ENCODE results near the gene DMRTA2. TPM values are rescaled to one million over a fixed set of nuclear protein-coding genes. Genes with fewer than 3 reads are reported as not detected.

DMRTA2 gene
- total RNA-seq = not detected

DNA sequence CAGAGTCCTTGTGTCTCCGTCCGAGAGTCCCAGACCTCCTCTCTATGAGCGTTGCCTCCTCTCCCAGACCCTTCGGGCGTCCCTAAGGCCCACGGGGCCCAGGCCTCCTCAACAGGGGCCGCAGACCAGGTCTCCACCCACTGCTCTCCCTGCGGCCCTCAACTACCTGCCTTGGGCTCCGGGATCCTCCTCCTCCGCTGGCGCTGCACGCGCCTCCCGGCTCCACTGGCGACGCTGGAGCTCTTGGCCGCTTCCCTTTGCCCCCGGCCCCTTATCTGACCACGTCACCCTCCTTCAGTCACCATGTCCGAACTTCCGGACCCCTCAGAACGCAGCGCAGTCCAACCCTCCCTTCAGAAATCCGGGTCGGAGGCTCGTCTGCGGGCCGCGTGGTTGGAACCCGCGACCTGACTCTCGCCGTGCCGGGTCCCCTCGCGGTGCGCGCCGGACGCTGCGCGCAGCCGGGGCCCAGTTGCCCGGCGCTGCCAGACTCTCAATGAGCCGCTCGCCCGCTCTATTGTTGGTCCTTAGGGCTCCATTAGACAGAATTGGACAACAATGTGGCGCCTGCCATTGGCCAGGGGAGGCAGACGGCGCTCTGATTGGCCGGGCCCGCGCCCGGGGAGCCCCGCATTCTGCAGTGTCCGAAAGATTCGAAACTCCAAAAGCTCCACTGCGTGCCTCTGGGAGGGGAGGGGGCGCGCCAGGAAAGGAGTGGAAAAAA is at the start of gene DMRTA2:
Gene DMRTA2 (minus strand): TSS at position 498 of the 724 bp plus-strand sequence. CDS start 1,907 bp downstream, outside the sequence.
- DNase-seq (ENCODE audit: low spot score) = no peak

- DNase-seq (ENCODE audit: low spot score) = no peak
Measured at GRCh38 chr1:50471967-50472366, 48.7 kb upstream of the DMRTA2 start.

DNA sequence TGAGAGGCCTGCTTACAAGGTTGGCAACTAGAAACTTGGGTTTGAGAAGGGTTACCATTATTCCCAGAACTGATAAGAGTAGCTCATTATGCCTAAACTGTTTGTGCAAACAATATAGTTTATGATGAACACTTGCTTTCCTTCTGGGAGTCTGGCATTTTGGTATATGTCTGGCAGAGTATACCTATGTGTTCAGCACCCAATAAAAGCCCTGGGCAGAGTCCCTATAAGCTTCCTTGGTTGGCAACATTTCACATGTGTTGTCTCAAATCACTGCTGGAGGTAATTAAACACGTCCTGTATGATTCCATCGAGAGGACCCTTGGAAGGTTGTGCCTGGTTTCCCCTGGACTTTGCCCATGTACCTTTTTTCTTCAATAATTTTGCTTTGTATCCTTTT is 39.7 kb upstream of the DMRTA2 start:
- DNase-seq (ENCODE audit: low spot score) = no peak

- DNase-seq (ENCODE audit: low spot score) = no peak
Measured at GRCh38 chr1:50458507-50458906, 35.3 kb upstream of the DMRTA2 start.

- no peak for DNase-seq (ENCODE audit: low spot score)
Measured at GRCh38 chr1:50454911-50455310, 31.7 kb upstream of the DMRTA2 start.

GRCh38 chr1:50453266-50453665 is 30.0 kb upstream of the DMRTA2 start:
- no peak for DNase-seq (ENCODE audit: low spot score)

DNA sequence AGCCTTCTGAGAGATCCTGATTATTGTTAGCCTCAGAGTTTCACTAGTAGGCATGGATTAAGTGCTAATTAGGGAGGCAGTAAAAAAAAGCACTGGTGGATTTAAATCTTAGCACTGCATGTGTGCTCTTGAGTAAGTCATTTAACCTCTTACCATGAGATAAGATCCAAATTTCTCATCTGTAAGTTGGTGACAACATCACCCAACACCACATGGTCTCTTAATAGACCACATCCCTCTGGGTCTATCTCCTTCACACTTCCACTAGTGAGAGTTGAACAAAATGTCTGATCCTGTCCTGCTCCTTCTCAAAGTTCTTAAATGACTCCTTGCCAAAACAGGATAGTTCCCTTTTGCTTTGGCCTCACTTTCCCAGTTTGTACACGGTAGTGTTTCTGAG is 29.5 kb upstream of the DMRTA2 start:
- no peak for DNase-seq (ENCODE audit: low spot score)

DNA sequence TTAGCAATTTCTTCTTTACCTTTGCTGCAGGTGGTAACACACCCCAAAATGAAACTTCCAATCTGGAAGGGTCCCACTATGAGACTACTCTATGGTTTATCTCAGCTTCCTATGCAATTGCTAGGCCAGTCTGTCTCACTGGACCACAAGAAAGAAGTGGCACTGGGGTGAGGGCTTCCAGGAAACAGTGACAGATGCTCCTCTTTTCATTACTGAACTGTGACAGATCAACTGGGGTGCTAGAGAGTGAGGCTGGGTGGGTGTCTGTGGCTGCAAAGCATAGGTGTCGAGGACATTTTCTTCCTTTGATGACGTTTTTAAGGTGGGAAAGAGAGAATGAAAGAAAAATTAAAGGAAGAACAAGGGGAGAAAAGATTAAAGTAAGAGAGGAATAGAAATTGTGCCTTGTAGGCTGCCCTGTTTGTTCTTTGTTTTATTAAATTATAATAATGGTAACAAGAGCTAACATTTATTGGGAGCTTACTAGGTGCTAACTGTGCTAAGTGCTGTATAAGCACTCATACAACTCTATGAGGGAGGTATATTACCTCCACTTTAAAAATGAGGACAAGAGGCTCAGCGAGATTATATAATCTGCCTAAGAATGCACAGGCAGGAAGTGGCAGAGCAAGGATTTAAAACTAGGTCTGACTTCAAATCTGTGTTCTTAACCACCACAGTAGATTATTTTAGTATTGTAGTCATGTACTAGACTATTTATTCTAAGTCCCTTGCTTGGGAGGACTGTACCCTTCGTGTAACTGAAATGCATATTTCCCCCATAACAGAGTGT is 27.8 kb upstream of the DMRTA2 start:
- DNase-seq (ENCODE audit: low spot score) = no peak

GRCh38 chr1:50447961-50448360 is 24.7 kb upstream of the DMRTA2 start:
- DNase-seq (ENCODE audit: low spot score) = no peak

DNA sequence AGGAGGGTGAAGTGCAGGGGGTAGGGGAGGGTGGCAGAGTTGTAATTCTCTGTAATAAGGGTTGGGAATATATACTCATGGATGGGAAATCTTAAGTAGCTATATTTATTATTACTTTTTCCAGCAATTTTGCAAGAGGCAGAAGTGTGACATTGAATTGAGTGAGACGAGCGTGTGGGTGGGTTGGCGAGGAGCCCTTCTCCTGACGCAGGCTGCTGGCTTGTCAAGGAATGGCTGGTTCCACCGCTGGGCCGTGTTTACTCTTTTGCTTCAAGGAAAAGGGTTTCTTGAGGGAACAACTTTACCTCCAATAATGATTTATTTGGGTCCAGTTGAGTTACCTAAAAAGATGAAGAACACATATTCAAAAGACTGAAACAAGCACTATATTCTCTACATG is 17.9 kb upstream of the DMRTA2 start:
- DNase-seq (ENCODE audit: low spot score) = no peak

DNA sequence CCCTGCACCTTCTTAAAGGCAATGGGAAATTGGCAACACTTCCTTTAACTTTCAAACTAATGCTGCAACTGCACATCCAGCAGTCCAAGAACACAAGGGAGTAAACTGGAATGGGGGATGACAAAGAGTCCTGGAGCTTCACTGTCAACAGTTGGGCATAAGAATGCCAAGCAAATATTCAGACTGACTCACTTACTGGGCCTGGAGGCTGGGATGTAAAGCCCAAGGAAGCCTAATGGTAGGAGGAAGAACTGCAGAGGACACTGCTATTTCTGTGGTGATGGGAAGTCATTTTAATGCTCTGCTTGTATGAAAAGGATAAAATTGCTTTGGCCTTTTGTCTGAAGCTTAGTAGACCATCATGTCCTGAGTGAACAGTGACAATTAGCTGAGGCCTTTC is 15.7 kb upstream of the DMRTA2 start:
- no peak for DNase-seq (ENCODE audit: low spot score)

DNA sequence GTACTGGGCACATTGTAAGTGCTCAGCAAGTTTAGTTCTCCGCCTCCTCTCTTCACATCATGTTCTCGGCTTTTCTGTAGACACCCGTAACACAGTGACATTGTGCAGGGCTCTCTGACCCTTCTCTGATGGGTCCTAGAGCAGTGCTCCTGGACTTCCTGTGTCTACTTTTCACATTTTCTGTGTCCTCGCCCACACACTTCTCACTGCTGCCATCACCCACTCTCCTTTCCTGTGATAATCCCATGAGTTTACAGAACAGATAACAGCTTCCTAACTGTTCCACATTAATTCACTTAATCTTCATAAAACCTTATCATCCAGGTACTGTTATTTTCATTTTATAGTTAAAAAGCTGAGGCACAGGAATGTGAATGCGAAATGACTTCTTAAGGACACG is 13.2 kb upstream of the DMRTA2 start:
- no peak for DNase-seq (ENCODE audit: low spot score)

- DNase-seq (ENCODE audit: low spot score) = no peak
Measured at GRCh38 chr1:50430010-50430405, 6.8 kb upstream of the DMRTA2 start.

- no peak for DNase-seq (ENCODE audit: low spot score)
Measured at GRCh38 chr1:50427818-50428779, 4.9 kb upstream of the DMRTA2 start.

DNA sequence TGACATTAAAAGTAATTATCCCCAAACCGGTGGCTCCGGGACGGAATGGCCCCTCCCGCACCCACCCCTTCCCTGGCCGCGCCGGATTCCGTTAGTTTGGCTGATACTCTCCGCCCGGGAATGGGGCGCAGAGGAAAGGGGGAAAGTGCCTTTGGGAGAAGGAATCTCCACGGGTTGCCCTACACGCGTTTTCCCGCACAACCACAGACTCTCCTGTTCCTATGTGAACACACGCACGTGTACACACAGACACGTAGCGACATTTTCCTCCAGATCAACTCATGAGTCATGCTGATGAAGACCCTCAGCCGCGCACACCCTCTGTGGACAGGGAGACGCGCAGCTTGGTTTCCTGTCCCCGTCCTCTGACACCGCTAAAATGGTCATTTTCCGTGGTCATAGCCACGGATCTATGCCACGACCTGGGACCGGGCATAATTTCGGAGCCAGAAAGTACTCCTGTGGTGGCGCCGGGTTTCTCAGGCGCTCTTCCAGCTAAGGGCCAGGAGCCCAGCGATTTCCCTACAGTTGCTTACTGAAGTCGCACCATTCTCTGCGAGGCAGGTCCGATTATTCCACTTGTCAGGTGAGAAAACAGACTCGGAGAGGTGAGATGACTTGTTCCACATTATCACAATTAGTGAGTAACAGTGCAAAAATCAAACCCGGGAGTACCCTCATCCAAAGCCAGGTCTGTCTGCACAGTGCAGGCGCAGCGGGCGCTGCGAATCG is 4.0 kb upstream of the DMRTA2 start:
- DNase-seq (ENCODE audit: low spot score) = no peak

DNA sequence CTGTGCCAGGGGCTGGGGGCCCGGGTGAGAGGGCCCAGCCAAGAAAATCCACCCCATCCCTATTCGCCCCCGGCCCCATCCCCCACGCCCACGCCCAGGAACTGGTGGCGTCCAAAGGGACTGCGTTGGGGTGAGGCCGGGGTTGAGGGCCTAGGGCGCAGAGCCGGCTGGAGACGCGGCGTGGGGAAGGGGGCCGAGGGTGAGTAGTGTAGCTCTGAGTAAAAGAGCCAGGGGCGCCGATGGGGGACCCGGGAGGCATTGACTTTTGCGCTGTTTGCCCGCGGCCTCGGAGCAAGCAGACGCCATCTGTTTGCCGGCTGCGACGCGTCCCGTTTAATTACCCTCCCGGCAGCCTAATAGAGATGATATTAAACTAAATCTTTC is 3.5 kb upstream of the DMRTA2 start:
- DNase-seq (ENCODE audit: low spot score) = no peak

DNA sequence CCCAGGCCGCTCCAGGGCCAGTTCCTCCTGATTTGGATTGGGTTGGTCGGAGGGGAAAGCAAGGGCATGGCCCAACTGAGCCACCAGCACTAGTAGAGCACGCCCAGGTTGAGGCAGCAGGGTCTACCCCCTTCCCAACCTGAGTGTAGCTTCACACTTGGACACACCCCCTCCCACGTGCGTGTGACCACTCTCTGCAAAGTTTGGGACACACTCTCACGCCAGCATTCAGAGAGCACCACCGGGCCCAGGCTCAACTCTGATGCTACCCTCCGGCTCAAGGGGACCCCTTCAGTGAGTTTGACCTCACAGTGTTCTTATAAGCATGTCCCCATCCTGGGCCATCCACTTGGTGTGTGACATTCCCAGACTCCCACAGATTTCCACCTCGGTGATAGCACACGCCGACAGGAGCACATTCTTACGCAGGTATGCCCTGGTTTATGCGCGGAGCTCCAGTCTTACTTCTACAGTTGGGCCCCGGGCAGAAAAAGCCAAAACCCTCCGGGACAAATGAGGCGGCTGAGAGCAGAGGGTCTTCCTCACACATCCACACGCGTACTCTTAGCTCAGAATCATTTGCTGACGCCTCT is 3.0 kb upstream of the DMRTA2 start:
- DNase-seq (ENCODE audit: low spot score) = no peak

- DNase-seq (ENCODE audit: low spot score) = no peak
Measured at GRCh38 chr1:50425376-50426107, 2.3 kb upstream of the DMRTA2 start.

- no peak for DNase-seq (ENCODE audit: low spot score)
Measured at GRCh38 chr1:50424884-50425375, 1.7 kb upstream of the DMRTA2 start.

Data from mucosa of gallbladder (tissue), 1 donor.